Astrocyte of the spinal cord (primary cell): Measurements from ENCODE around the gene ADAMTSL5.
A peak's percentile ranks its signal among the peaks of the same experiment; 100 is the strongest.

ENCODE experiments used
- DNase-seq: peaks from one replicate; pipeline ENCODE4 v3.0.0; 2011; ENCODE audit warnings: low read depth, low spot score
- H3K4me3 ChIP-seq: 2 replicates; pipeline ENCODE4 v1.5.1; 2011; ENCODE audit warnings: low read depth, mild to moderate bottlenecking, low read length, moderate library complexity
- CTCF ChIP-seq: IDR thresholded peaks from 2 replicates; pipeline ENCODE4 v1.5.1; 2012; ENCODE audit warnings: low read depth, mild to moderate bottlenecking, low read length, inconsistent platforms
- in situ Hi-C: cut with HindIII; loops from 2 replicates; pipeline ENCODE4 v1.10.0; 2017; ENCODE audit warnings: low sequenced_read_pairs

Gene ADAMTSL5

GRCh38 chr19:1494115-1494815, 18.6 kb downstream of the ADAMTSL5 start:
- TF ChIP-seq CTCF = no peak
- in situ Hi-C loops = no loop called here
- H3K4me3 ChIP-seq = no peak overlapping the region
- no peak for DNase-seq

- in situ Hi-C loops = no loop called here
- no peak for TF ChIP-seq CTCF
Observed at GRCh38 chr19:1492474-1493006, 20.3 kb downstream of the ADAMTSL5 start.

GRCh38 chr19:1491849-1492170, 21.0 kb downstream of the ADAMTSL5 start:
- in situ Hi-C loops = no loop called here
- no peak for DNase-seq
- TF ChIP-seq CTCF = no peak
- H3K4me3 ChIP-seq = no peak overlapping the region

More at GRCh38 chr19:1492474-1493006, 20.3 kb downstream of the ADAMTSL5 start:
- DNase-seq = no peak
- H3K4me3 ChIP-seq = no peak overlapping the region

GRCh38 chr19:1491114-1491848, 21.5 kb downstream of the ADAMTSL5 start, which contains the start of gene REEP6:
Gene REEP6, plus strand, starts transcription at chr19:1491181. Its CDS starts 89 bp downstream, at chr19:1491270.
- peak within 1 kb of the TSS; percentile 57 for H3K4me3 ChIP-seq
- no peak for DNase-seq
- no peak for TF ChIP-seq CTCF
- in situ Hi-C loops = no loop called here

- in situ Hi-C loops = no loop called here
- H3K4me3 ChIP-seq = peak within 1 kb of the TSS; percentile 57
- DNase-seq = peak; percentile 99
- TF ChIP-seq CTCF = no peak
Observed at GRCh38 chr19:1490311-1491113, 22.3 kb downstream of the ADAMTSL5 start, which contains the start of gene PCSK4. Gene PCSK4, minus strand, starts transcription at chr19:1490350. Its CDS starts 4 bp downstream, at chr19:1490346.
